IMR-90 (cell line): ENCODE results near the gene TNFRSF18. TPM values are rescaled to one million over a fixed set of nuclear protein-coding genes. Genes with fewer than 3 reads are reported as not detected.

ENCODE experiments used
- ATAC-seq: fragments of 200-7000 bp; cut with Tn5 transposase; 2 replicates; pipeline ENCODE4 v1.9.1; 2020; ENCODE audit warnings: low read depth, mild to moderate bottlenecking, moderate library complexity
- BruUV-seq: library from RNA; stranded (reverse); fragments of 400-500 nt; replicated peaks from 2 replicates; lab custom pipeline; 2021; lab: Mats Ljungman, UMichigan
- CTCF ChIA-PET: fragments of 300-600 bp; formaldehyde crosslinking; extraction: SDS; loops from one replicate; lab custom pipeline; 2021; ENCODE audit warnings: antibody characterized with exemption; lab: Yijun Ruan, JAX
- POLR2A ChIA-PET: fragments of 300-600 bp; sonication (Branson Sonifier 250); formaldehyde crosslinking; loops from one replicate; lab custom pipeline; 2022; ENCODE audit warnings: antibody characterized with exemption; ENCODE audit not compliant: unreplicated experiment; lab: Charles Lee
- DNase-seq: peaks from one replicate; pipeline ENCODE4 v3.0.0; 2013
- H2AFZ ChIP-seq: replicated peaks from 2 replicates; pipeline ENCODE3; 2013; ENCODE audit warnings: low read length, mild to moderate bottlenecking; ENCODE audit not compliant: poor library complexity
- H2AK5ac ChIP-seq: 2 replicates; pipeline ENCODE4 v1.6.1; 2013; ENCODE audit warnings: low read depth, low read length, inconsistent platforms
- H2AK9ac ChIP-seq: replicated peaks from 2 replicates; pipeline ENCODE3; 2013; ENCODE audit warnings: mild to moderate bottlenecking, low read depth, low read length, moderate library complexity; ENCODE audit not compliant: poor library complexity
- H2BK120ac ChIP-seq: 2 replicates; pipeline ENCODE4 v1.6.1; 2013; ENCODE audit warnings: low read depth, low read length, inconsistent platforms
- H2BK15ac ChIP-seq: 3 replicates; pipeline ENCODE4 v1.6.1; 2013; ENCODE audit warnings: low read depth, low read length, inconsistent platforms
- H2BK20ac ChIP-seq: 2 replicates; pipeline ENCODE4 v1.6.1; 2013; ENCODE audit warnings: low read depth, mild to moderate bottlenecking, inconsistent platforms, low read length, moderate library complexity
- H2BK5ac ChIP-seq: 2 replicates; pipeline ENCODE4 v1.6.1; 2013; ENCODE audit warnings: mild to moderate bottlenecking, low read depth, low read length, inconsistent platforms; ENCODE audit not compliant: poor library complexity, severe bottlenecking
- H3K14ac ChIP-seq: replicated peaks from 2 replicates; pipeline ENCODE4 v1.6.1; 2013; ENCODE audit warnings: low read depth, low read length, inconsistent platforms
- H3K18ac ChIP-seq: 2 replicates; pipeline ENCODE4 v1.6.1; 2013; ENCODE audit warnings: low read depth, low read length, control low read depth
- H3K23ac ChIP-seq: 2 replicates; pipeline ENCODE4 v1.6.1; 2013; ENCODE audit warnings: low read depth, low read length, inconsistent platforms
- H3K27ac ChIP-seq: 2 replicates; pipeline ENCODE4 v1.5.1; 2013; ENCODE audit warnings: mild to moderate bottlenecking, control low read depth, low read length; ENCODE audit not compliant: insufficient read depth
- H3K27me3 ChIP-seq: 2 replicates; pipeline ENCODE4 v1.6.1; 2013; ENCODE audit warnings: low read length; ENCODE audit not compliant: control insufficient read depth, insufficient read depth
- H3K36me3 ChIP-seq: 2 replicates; pipeline ENCODE4 v1.6.1; 2013; ENCODE audit warnings: low read length, mixed read lengths; ENCODE audit not compliant: control insufficient read depth, insufficient read depth
- H3K4ac ChIP-seq: 2 replicates; pipeline ENCODE4 v1.6.1; 2013; ENCODE audit warnings: low read depth, low read length, inconsistent platforms
- H3K4me1 ChIP-seq: 2 replicates; pipeline ENCODE4 v1.6.1; 2013; ENCODE audit warnings: low read length, mixed read lengths; ENCODE audit not compliant: control insufficient read depth, insufficient read depth
- H3K4me2 ChIP-seq: 2 replicates; pipeline ENCODE4 v1.6.1; 2013; ENCODE audit warnings: low read depth, mild to moderate bottlenecking, control low read depth, low read length, moderate library complexity
- H3K4me3 ChIP-seq: 2 replicates; pipeline ENCODE4 v1.5.1; 2013; ENCODE audit warnings: low read depth, mild to moderate bottlenecking, control low read depth, low read length, moderate library complexity; ENCODE audit not compliant: insufficient read depth
- H3K56ac ChIP-seq: 2 replicates; pipeline ENCODE4 v1.6.1; 2013; ENCODE audit warnings: low read length, inconsistent platforms; ENCODE audit not compliant: insufficient read depth; ENCODE audit errors: extremely low read depth
- H3K79me1 ChIP-seq, 2 experiments: 2 replicates each; pipeline ENCODE4 v1.6.1; 2013; ENCODE audit warnings: low read length in 2 of 2, inconsistent platforms in 1 of 2, low read depth in 1 of 2
- H3K9ac ChIP-seq: 2 replicates; pipeline ENCODE4 v1.6.1; 2013; ENCODE audit warnings: low read depth, low read length, control low read depth
- H3K9me1 ChIP-seq: 2 replicates; pipeline ENCODE4 v1.6.1; 2013; ENCODE audit warnings: low read length, inconsistent platforms; ENCODE audit not compliant: insufficient read depth
- H3K9me3 ChIP-seq: 2 replicates; pipeline ENCODE4 v1.6.1; 2013; ENCODE audit warnings: low read length; ENCODE audit not compliant: control insufficient read depth, insufficient read depth
- H4K20me1 ChIP-seq: 2 replicates; pipeline ENCODE4 v1.6.1; 2013; ENCODE audit warnings: low read length, inconsistent platforms; ENCODE audit not compliant: insufficient read depth
- H4K5ac ChIP-seq: 2 replicates; pipeline ENCODE4 v1.6.1; 2013; ENCODE audit warnings: mild to moderate bottlenecking, low read depth, low read length, control low read depth
- H4K8ac ChIP-seq, 2 experiments: 2 replicates each; pipeline ENCODE4 v1.6.1; 2013; ENCODE audit warnings: low read depth in 2 of 2, low read length in 2 of 2, control low read depth in 1 of 2, inconsistent platforms in 1 of 2
- H4K91ac ChIP-seq: 2 replicates; pipeline ENCODE4 v1.6.1; 2013; ENCODE audit warnings: low read depth, low read length, inconsistent platforms; ENCODE audit not compliant: insufficient read depth
- BHLHE40 ChIP-seq: fragments of 150-350 bp; IDR thresholded peaks from 2 replicates; pipeline ENCODE4 v1.6.1; 2016; ENCODE audit warnings: mild to moderate bottlenecking, low read depth, low read length
- CEBPB ChIP-seq: IDR thresholded peaks from 2 replicates; pipeline ENCODE4 v1.6.1; 2012; ENCODE audit warnings: low read depth, low read length, improper control_type of control experiment
- CHD1 ChIP-seq: IDR thresholded peaks from 2 replicates; pipeline ENCODE4 v1.6.1; 2012; ENCODE audit warnings: low read depth, low read length, improper control_type of control experiment
- CTCF ChIP-seq: conservative IDR thresholded peaks from 2 replicates; pipeline ENCODE4 v1.5.1; 2012; ENCODE audit warnings: mild to moderate bottlenecking, low read depth, low read length, improper control_type of control experiment
- MXI1 ChIP-seq: IDR thresholded peaks from 2 replicates; pipeline ENCODE4 v1.6.1; 2012; ENCODE audit warnings: low read depth, mild to moderate bottlenecking, low read length, moderate library complexity, borderline replicate concordance
- RAD21 ChIP-seq: IDR thresholded peaks from 2 replicates; pipeline ENCODE4 v1.6.1; 2012; ENCODE audit warnings: low read length, improper control_type of control experiment
- RFX5 ChIP-seq: IDR thresholded peaks from 2 replicates; pipeline ENCODE4 v1.8.0; 2012; ENCODE audit warnings: low read depth, mild to moderate bottlenecking, low read length, moderate library complexity
- SMC3 ChIP-seq: fragments of 150-350 bp; IDR thresholded peaks from 2 replicates; pipeline ENCODE4 v1.6.1; 2016; ENCODE audit warnings: low read depth, mild to moderate bottlenecking, antibody characterized with exemption, low read length, moderate library complexity
- USF2 ChIP-seq: fragments of 150-350 bp; IDR thresholded peaks from 2 replicates; pipeline ENCODE4 v1.6.1; 2017; ENCODE audit warnings: mild to moderate bottlenecking, antibody characterized with exemption, low read length, low read depth
- WGBS, 2 experiments: methylation state at CpG; one replicate each; pipeline versions ENCODE4 v1.1.5 to v1.1.7; 2013; ENCODE audit warnings: missing lambda C conversion rate in 2 of 2; ENCODE audit not compliant: insufficient read length in 1 of 2; ENCODE audit errors: extremely low coverage in 2 of 2; 5-methylcytosine and 5-hydroxymethylcytosine counted together
- dilution Hi-C: fragments of 300-500 bp; cut with HindIII; formaldehyde crosslinking; loops from one replicate; pipeline ENCODE4 v1.14.3; 2018; ENCODE audit warnings: low sequenced_read_pairs; ENCODE audit not compliant: unreplicated experiment
- in situ Hi-C: fragments of 300-500 bp; cut with MboI; formaldehyde crosslinking; loops from 3 replicates; pipeline ENCODE4 v1.14.3; 2019; ENCODE audit warnings: low sequenced_read_pairs, inconsistent platforms, mixed read lengths
- intact Hi-C: fragments of 100-400 bp; cut with micrococcal nuclease; formaldehyde crosslinking; loops from 2 replicates; pipeline ENCODE4 v1.10.0; 2022
- polyA plus RNA-seq, 3 experiments: library from polyadenylated mRNA; depleted of rRNA; stranded (reverse); fragments of >200 nt; gene quantifications; 2 replicates each; pipeline ENCODE4 v1.2.3, GENCODE V29; 2012; ENCODE audit warnings: low replicate concordance in 1 of 3
- total RNA-seq: library from RNA; depleted of rRNA; stranded (reverse); fragments of >200 nt; gene quantifications from 2 replicates; pipeline ENCODE4 v1.2.3, GENCODE V29; 2012

TNFRSF18 gene
- total and polyA plus RNA-seq, 2 of the 4 experiments (the other 2 are of a cell fraction) = 0.18 to 1.0 TPM

GRCh38 chr1:1254667-1254998, 48.2 kb upstream of the TNFRSF18 start:
- no peak overlapping the region for H3K27ac ChIP-seq
- H3K27me3 ChIP-seq = no peaks in the 10 kb centered on the region
- no peak for ATAC-seq
- H3K36me3 ChIP-seq = peaks cover 65% of the 10 kb centered on the region
- H2AK9ac ChIP-seq = no peak overlapping the region
- POLR2A ChIA-PET = no interaction called here
- dilution Hi-C loops = no loop called here
- no peak overlapping the region for H3K14ac ChIP-seq
- peaks cover 10% of the 10 kb centered on the region for H4K20me1 ChIP-seq
- no peaks in the 10 kb centered on the region for H3K9me3 ChIP-seq
- H3K23ac ChIP-seq = no peak overlapping the region
- BruUV-seq = no TSS peak
- no peak overlapping the region for H3K4ac ChIP-seq
- peaks cover 7% of the 10 kb centered on the region for H3K9me1 ChIP-seq
- H4K8ac ChIP-seq = no peak overlapping the region
- WGBS, 2 experiments = 87% methylated on average over 7 of the region's 21 CpGs; no CpG with 5 or more reads in 1 of the 2 experiments
- TF ChIP-seq RAD21 = no peak
- TF ChIP-seq CEBPB = no peak
- no peak for TF ChIP-seq RFX5
- TF ChIP-seq CHD1 = no peak
- no peak for TF ChIP-seq CTCF
- no peak for TF ChIP-seq SMC3
- no peak for TF ChIP-seq USF2
- TF ChIP-seq MXI1 = no peak
- no peak for TF ChIP-seq BHLHE40
- no peak overlapping the region for H2BK5ac ChIP-seq
- CTCF ChIA-PET = no interaction called here
- H3K4me1 ChIP-seq = peaks cover 15% of the 10 kb centered on the region
- no peak overlapping the region for H3K9ac ChIP-seq
- no peak overlapping the region for H2AFZ ChIP-seq
- no peak overlapping the region for H2BK120ac ChIP-seq
- H2BK20ac ChIP-seq = no peak overlapping the region
- H3K79me1 ChIP-seq = peaks cover 12 to 45% of the 10 kb centered on the region in 2 experiments
- intact Hi-C loops = no loop called here
- no peak overlapping the region for H3K4me3 ChIP-seq
- DNase-seq = no peak
- no peak overlapping the region for H4K91ac ChIP-seq
- in situ Hi-C loops = no loop called here
- no peak overlapping the region for H4K5ac ChIP-seq
- no peak overlapping the region for H2AK5ac ChIP-seq
- H2BK15ac ChIP-seq = no peak overlapping the region
- no peak overlapping the region for H3K4me2 ChIP-seq
- H3K18ac ChIP-seq = no peak overlapping the region
- no peak overlapping the region for H3K56ac ChIP-seq
